Astrocyte (in vitro differentiated cells and primary cell): ENCODE data around the gene SPOCK1. TPM values are rescaled to one million over a fixed set of nuclear protein-coding genes. Genes with fewer than 3 reads are reported as not detected.

Source experiments
- DNase-seq: peaks from one replicate; pipeline ENCODE4 v3.0.0-alpha.2; 2010; ENCODE audit warnings: low read depth
- FAIRE-seq: peaks from 2 replicates; lab custom pipeline; 2011; peaks lifted over from hg19 to GRCh38; lab: Jason Lieb, UNC
- H2AFZ ChIP-seq: 2 replicates; pipeline ENCODE4 v1.6.0; 2012; ENCODE audit warnings: low read depth, low read length, inconsistent platforms
- H3K27ac ChIP-seq: 2 replicates; pipeline ENCODE4 v1.5.1; 2011; ENCODE audit warnings: low read depth, low read length, inconsistent platforms
- H3K27me3 ChIP-seq: 2 replicates; pipeline ENCODE4 v1.6.0; 2011; ENCODE audit warnings: low read length, inconsistent platforms; ENCODE audit not compliant: insufficient read depth
- H3K36me3 ChIP-seq: 2 replicates; pipeline ENCODE4 v1.5.1; 2011; ENCODE audit warnings: low read length, inconsistent platforms; ENCODE audit not compliant: insufficient read depth
- H3K4me1 ChIP-seq: 2 replicates; pipeline ENCODE4 v1.5.1; 2011; ENCODE audit warnings: low read length, inconsistent platforms; ENCODE audit not compliant: insufficient read depth
- H3K4me2 ChIP-seq: 2 replicates; pipeline ENCODE4 v1.6.0; 2012; ENCODE audit warnings: low read length, inconsistent platforms
- H3K4me3 ChIP-seq: 2 replicates; pipeline ENCODE4 v1.5.1; 2011; ENCODE audit warnings: low read depth, mild to moderate bottlenecking, low read length, inconsistent platforms; ENCODE audit not compliant: insufficient read depth
- H3K79me2 ChIP-seq: 2 replicates; pipeline ENCODE4 v1.6.0; 2012; ENCODE audit warnings: mild to moderate bottlenecking, low read length, inconsistent platforms; ENCODE audit not compliant: insufficient read depth
- H3K9ac ChIP-seq: 2 replicates; pipeline ENCODE4 v1.6.0; 2012; ENCODE audit warnings: mild to moderate bottlenecking, low read length, inconsistent platforms
- H3K9me3 ChIP-seq: 2 replicates; pipeline ENCODE4 v1.5.1; 2012; ENCODE audit warnings: low read depth, mild to moderate bottlenecking, low read length, inconsistent platforms; ENCODE audit not compliant: insufficient read depth
- H4K20me1 ChIP-seq: 2 replicates; pipeline ENCODE4 v1.6.0; 2012; ENCODE audit warnings: low read length, inconsistent platforms; ENCODE audit not compliant: insufficient read depth
- H3K27ac Mint-ChIP-seq: one replicate; pipeline ENCODE4 v1.8.0; 2021; ENCODE audit warnings: mild to moderate bottlenecking, mixed read lengths; ENCODE audit not compliant: unreplicated experiment
- H3K27me3 Mint-ChIP-seq: one replicate; pipeline ENCODE4 v1.8.0; 2021; ENCODE audit warnings: low read depth, mixed read lengths; ENCODE audit not compliant: unreplicated experiment
- H3K36me3 Mint-ChIP-seq: one replicate; pipeline ENCODE4 v1.8.0; 2021; ENCODE audit warnings: low read depth, mixed read lengths; ENCODE audit not compliant: unreplicated experiment
- H3K4me1 Mint-ChIP-seq: one replicate; pipeline ENCODE4 v1.8.0; 2021; ENCODE audit warnings: low read depth, mixed read lengths; ENCODE audit not compliant: unreplicated experiment
- H3K4me3 Mint-ChIP-seq: one replicate; pipeline ENCODE4 v1.8.0; 2021; ENCODE audit warnings: mild to moderate bottlenecking, moderate library complexity, mixed read lengths; ENCODE audit not compliant: unreplicated experiment
- H3K9me3 Mint-ChIP-seq: one replicate; pipeline ENCODE4 v1.8.0; 2021; ENCODE audit warnings: mild to moderate bottlenecking, mixed read lengths; ENCODE audit not compliant: unreplicated experiment
- EZH2 ChIP-seq: IDR thresholded peaks from 2 replicates; pipeline ENCODE4 v1.6.1; 2012; ENCODE audit warnings: mild to moderate bottlenecking, low read length, inconsistent platforms; ENCODE audit not compliant: insufficient read depth
- total RNA-seq: library from RNA; stranded (reverse); gene quantifications from 2 replicates; pipeline ENCODE4 v1.2.1, GENCODE V29; 2021
- TF ChIP-seq, protein P1 (sequence below): IDR thresholded peaks from 2 replicates; pipeline ENCODE4 v1.5.1; 2011; ENCODE audit warnings: low read depth, mild to moderate bottlenecking, inconsistent platforms, low read length, moderate library complexity; ENCODE audit not compliant: insufficient read depth

The SPOCK1 gene
- total RNA-seq, 1 donor from 2014 or later: 53.5 TPM

DNA sequence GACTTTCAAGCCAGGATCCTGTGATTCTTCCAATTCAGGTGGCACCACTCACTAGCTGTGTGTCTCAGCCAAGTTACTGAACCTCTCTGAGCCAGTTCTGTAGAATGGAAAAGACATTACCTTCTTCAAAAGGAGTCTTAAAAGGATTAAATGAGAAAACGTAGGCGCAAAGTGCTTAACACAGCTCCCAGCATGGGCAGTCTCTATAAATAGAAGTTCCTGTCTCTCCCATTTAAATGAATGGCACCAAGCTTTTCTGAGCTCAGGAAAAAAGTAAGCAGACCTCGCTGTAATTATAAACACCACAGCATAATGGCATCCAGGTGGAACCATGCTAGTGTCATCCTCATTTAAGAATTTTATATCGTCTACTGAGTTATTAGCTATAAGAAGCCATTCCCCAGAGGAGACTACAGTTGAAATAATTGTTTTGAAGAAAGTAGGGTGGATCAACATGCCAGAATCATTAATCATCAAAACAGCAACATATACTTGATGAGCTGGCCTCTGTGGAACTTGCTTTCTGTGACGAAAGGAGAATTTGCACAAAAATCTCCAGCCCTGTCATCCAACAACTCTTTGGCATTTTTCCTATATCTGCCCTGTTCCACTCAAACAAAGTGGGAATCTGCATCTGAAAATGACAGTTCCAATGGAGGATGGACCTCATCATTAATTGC is 188.9 kb downstream of the SPOCK1 start:
- TF ChIP-seq, protein P1, sequence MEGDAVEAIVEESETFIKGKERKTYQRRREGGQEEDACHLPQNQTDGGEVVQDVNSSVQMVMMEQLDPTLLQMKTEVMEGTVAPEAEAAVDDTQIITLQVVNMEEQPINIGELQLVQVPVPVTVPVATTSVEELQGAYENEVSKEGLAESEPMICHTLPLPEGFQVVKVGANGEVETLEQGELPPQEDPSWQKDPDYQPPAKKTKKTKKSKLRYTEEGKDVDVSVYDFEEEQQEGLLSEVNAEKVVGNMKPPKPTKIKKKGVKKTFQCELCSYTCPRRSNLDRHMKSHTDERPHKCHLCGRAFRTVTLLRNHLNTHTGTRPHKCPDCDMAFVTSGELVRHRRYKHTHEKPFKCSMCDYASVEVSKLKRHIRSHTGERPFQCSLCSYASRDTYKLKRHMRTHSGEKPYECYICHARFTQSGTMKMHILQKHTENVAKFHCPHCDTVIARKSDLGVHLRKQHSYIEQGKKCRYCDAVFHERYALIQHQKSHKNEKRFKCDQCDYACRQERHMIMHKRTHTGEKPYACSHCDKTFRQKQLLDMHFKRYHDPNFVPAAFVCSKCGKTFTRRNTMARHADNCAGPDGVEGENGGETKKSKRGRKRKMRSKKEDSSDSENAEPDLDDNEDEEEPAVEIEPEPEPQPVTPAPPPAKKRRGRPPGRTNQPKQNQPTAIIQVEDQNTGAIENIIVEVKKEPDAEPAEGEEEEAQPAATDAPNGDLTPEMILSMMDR: no peak
- TF ChIP-seq EZH2: no peak
- peak; percentile 97 for FAIRE-seq
- no peaks in the 10 kb centered on the region for H3K36me3 ChIP-seq
- no peak overlapping the region for H2AFZ ChIP-seq
- peak; percentile 94 for DNase-seq
- H3K4me2 ChIP-seq: peak overlapping the region; percentile 74
- Mint-ChIP-seq H3K36me3 (no peaks in the 10 kb centered on the region), H3K27me3 (peaks cover 3% of the 10 kb centered on the region), H3K27ac (peak overlapping the region; percentile 99), H3K4me3 (no peak overlapping the region), H3K4me1 (peaks cover 18% of the 10 kb centered on the region), H3K9me3 (no peaks in the 10 kb centered on the region)
- peaks cover 21% of the 10 kb centered on the region for H3K4me1 ChIP-seq
- peaks cover 2% of the 10 kb centered on the region for H4K20me1 ChIP-seq
- H3K79me2 ChIP-seq: peaks cover 39% of the 10 kb centered on the region
- H3K4me3 ChIP-seq: peak overlapping the region; percentile 25
- H3K9ac ChIP-seq: peak overlapping the region; percentile 64
- no peaks in the 10 kb centered on the region for H3K27me3 ChIP-seq
- no peaks in the 10 kb centered on the region for H3K9me3 ChIP-seq
- peak overlapping the region; percentile 83 for H3K27ac ChIP-seq

DNA sequence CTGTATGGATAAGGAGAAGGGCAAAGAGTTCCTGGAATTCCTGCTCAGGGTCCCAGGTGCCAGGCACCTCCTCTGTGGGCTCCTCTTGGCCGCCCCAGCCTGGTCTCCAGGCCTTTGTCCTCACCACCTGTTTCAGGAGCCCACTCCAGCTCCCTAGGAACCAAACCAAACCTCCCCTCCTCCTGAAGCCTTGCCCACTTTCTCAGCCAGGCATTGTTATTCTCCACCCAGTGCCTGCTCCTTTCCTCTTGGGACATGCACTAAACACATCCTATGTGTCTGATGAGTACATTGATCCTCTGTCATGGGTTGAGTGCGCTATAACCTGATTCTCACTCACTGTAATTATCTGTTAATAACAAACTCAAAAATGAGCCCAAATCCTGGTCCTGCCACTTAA is 189.8 kb downstream of the SPOCK1 start:
- H2AFZ ChIP-seq: no peak overlapping the region
- H4K20me1 ChIP-seq: peaks cover 1% of the 10 kb centered on the region
- peaks cover 36% of the 10 kb centered on the region for H3K79me2 ChIP-seq
- no peaks in the 10 kb centered on the region for H3K27me3 ChIP-seq
- H3K27ac ChIP-seq: peak overlapping the region; percentile 83
- H3K36me3 ChIP-seq: no peaks in the 10 kb centered on the region
- peak overlapping the region; percentile 64 for H3K9ac ChIP-seq
- TF ChIP-seq EZH2: no peak
- TF ChIP-seq, protein P1: no peak
- no peak for FAIRE-seq
- Mint-ChIP-seq H3K27me3 (no peaks in the 10 kb centered on the region), H3K36me3 (no peaks in the 10 kb centered on the region), H3K4me3 (no peak overlapping the region), H3K9me3 (no peaks in the 10 kb centered on the region), H3K4me1 (peaks cover 18% of the 10 kb centered on the region), H3K27ac (peak overlapping the region; percentile 99)
- no peak overlapping the region for H3K4me3 ChIP-seq
- no peak for DNase-seq
- peaks cover 21% of the 10 kb centered on the region for H3K4me1 ChIP-seq
- H3K9me3 ChIP-seq: no peaks in the 10 kb centered on the region
- H3K4me2 ChIP-seq: no peak overlapping the region

DNA sequence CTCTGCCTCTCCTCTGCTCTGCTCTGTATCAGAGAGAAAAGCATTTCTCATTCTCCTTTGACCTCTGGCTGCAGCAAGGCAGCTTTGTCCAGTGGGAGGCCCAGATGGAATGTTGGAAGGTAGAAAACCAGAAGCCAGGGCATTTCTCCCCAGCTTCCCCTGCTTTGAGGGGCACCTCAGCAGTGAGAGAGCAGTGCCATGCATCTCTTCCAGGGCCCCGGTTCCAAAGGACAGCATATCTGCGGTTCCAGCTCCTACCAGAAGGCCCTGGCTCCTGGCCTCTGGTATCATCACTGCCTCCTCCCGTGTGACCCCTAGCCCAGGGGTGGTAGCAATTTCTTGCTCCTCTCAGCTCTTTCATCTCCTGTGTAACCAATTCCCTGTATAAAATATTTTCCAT is 190.8 kb downstream of the SPOCK1 start:
- H3K27me3 ChIP-seq: no peaks in the 10 kb centered on the region
- no peak overlapping the region for H2AFZ ChIP-seq
- Mint-ChIP-seq H3K4me1 (peaks cover 18% of the 10 kb centered on the region), H3K27me3 (no peaks in the 10 kb centered on the region), H3K9me3 (no peaks in the 10 kb centered on the region), H3K4me3 (no peak overlapping the region), H3K27ac (no peak overlapping the region), H3K36me3 (no peaks in the 10 kb centered on the region)
- H3K9ac ChIP-seq: no peak overlapping the region
- no peak for DNase-seq
- H3K79me2 ChIP-seq: peaks cover 31% of the 10 kb centered on the region
- no peak for FAIRE-seq
- no peak overlapping the region for H3K27ac ChIP-seq
- H3K4me3 ChIP-seq: no peak overlapping the region
- H3K36me3 ChIP-seq: no peaks in the 10 kb centered on the region
- H3K9me3 ChIP-seq: no peaks in the 10 kb centered on the region
- no peak for TF ChIP-seq EZH2
- TF ChIP-seq, protein P1: no peak
- peaks cover 4% of the 10 kb centered on the region for H4K20me1 ChIP-seq
- H3K4me2 ChIP-seq: no peak overlapping the region
- peaks cover 21% of the 10 kb centered on the region for H3K4me1 ChIP-seq
